ENCODE data around the gene SOSTDC1.

Gene SOSTDC1

GRCh38 chr7:16419859-16420258, 45.7 kb downstream of the SOSTDC1 start:
- no peak for DNase-seq (ENCODE audit: low read depth in 2 of 2)

GRCh38 chr7:16419126-16419525, 46.4 kb downstream of the SOSTDC1 start:
- DNase-seq (ENCODE audit: low read depth in 2 of 2) = no peak

- DNase-seq (ENCODE audit: low read depth in 2 of 2) = no peak
Measured at GRCh38 chr7:16417906-16418305, 47.6 kb downstream of the SOSTDC1 start.

GRCh38 chr7:16416289-16417282, 49.0 kb downstream of the SOSTDC1 start:
- DNase-seq (ENCODE audit: low read depth in 2 of 2) = no peak

GRCh38 chr7:16412274-16413254, 53.0 kb downstream of the SOSTDC1 start:
- DNase-seq (ENCODE audit: low read depth in 2 of 2) = no peak

Data from stimulated activated CD4-positive, alpha-beta T cell treated with anti-CD3 and anti-CD28 coated beads, Interleukin-12 subunit alpha, Interleukin-12 subunit beta, amount 100 ng/mL, for 24 hours (primary cell).